DMS153 treated with DMSO at 0.1 percent for 48 hours (cell line): Measurements from ENCODE around the gene NAPB.
"Not testable (repeated sequence)": the region's sequence is repeated elsewhere in the genome, so short reads cannot be mapped to it uniquely, and the experiment has no call there.

Experiments
- DNase-seq: peaks from one replicate; lab custom pipeline; 2025; ENCODE audit not compliant: unreplicated experiment; lab: John Stamatoyannopoulos, UW

NAPB gene

GRCh38 chr20:23349338-23350195, 71.7 kb downstream of the NAPB start:
- peak; percentile 41 for DNase-seq

- DNase-seq = not testable (repeated sequence)
These were observed 72.8 kb downstream of the NAPB start for GRCh38 chr20:23348510-23348909.

- DNase-seq = no peak
These were observed 73.5 kb downstream of the NAPB start for GRCh38 chr20:23347791-23348190.

GRCh38 chr20:23346002-23346401, 75.3 kb downstream of the NAPB start:
- DNase-seq = no peak

- DNase-seq = no peak
These were observed 77.0 kb downstream of the NAPB start for GRCh38 chr20:23344336-23344735.

GRCh38 chr20:23343590-23343989, 77.7 kb downstream of the NAPB start:
- no peak for DNase-seq

GRCh38 chr20:23341073-23341472, 80.2 kb downstream of the NAPB start:
- no peak for DNase-seq

GRCh38 chr20:23340524-23340923, 80.8 kb downstream of the NAPB start:
- peak; percentile 21 for DNase-seq

- no peak for DNase-seq
These were observed 81.3 kb downstream of the NAPB start for GRCh38 chr20:23339986-23340385.

- no peak for DNase-seq
These were observed 84.0 kb downstream of the NAPB start for GRCh38 chr20:23337312-23337711.

GRCh38 chr20:23336476-23336875, 84.8 kb downstream of the NAPB start:
- DNase-seq = no peak

- no peak for DNase-seq
These were observed 85.8 kb downstream of the NAPB start for GRCh38 chr20:23335521-23335920.

GRCh38 chr20:23334111-23334510, 87.2 kb downstream of the NAPB start:
- DNase-seq = no peak

GRCh38 chr20:23332467-23332866, 88.8 kb downstream of the NAPB start:
- no peak for DNase-seq

GRCh38 chr20:23331450-23332350, 89.6 kb downstream of the NAPB start:
- DNase-seq = no peak

GRCh38 chr20:23327617-23328333, 93.5 kb downstream of the NAPB start:
- no peak for DNase-seq

- DNase-seq = no peak
These were observed 94.5 kb downstream of the NAPB start for GRCh38 chr20:23326774-23327173.

- no peak for DNase-seq
These were observed 96.2 kb downstream of the NAPB start for GRCh38 chr20:23325107-23325506.
